ENCODE data around the gene NKX2-4. TPM values are rescaled to one million over a fixed set of nuclear protein-coding genes. Genes with fewer than 3 reads are reported as not detected.

The NKX2-4 gene
- polyA plus RNA-seq, 1 of the 3 experiments (the other 2 are of a cell fraction), result not detected

GRCh38 chr20:21386111-21386510 is 11.2 kb downstream of the NKX2-4 start:
- peaks cover 63 to 88% of the 10 kb centered on the region in 2 experiments for H3K36me3 ChIP-seq (replicated peaks in 1 of 2; ENCODE audit: control insufficient read depth in 1 of 2, insufficient read depth in 2 of 2, low read length in 1 of 2)
- no peak overlapping the region for H3K4me3 ChIP-seq (ENCODE audit: low read depth in 2 of 2, low read length in 1 of 2)
- no peak for DNase-seq
- no peak overlapping the region for H3K4me2 ChIP-seq
- H4K20me1 ChIP-seq (ENCODE audit: insufficient read depth), result no peaks in the 10 kb centered on the region
- peaks cover 7% of the 10 kb centered on the region for H3F3A ChIP-seq (replicated peaks; ENCODE audit: insufficient read depth)
- 95% methylated on average over 5 of the region's 5 CpGs for WGBS (ENCODE audit: low lambda C conversion rate)
- CTCF ChIA-PET, result no interaction called here
- H3K9me3 ChIP-seq, result no peaks in the 10 kb centered on the region
- no peaks in the 10 kb centered on the region for H3K4me1 ChIP-seq (ENCODE audit: control insufficient read depth in 1 of 2, insufficient read depth in 2 of 2, low read depth in 1 of 2, low read length in 1 of 2)
- POLR2A ChIA-PET, result no interaction called here
- H3K79me2 ChIP-seq (ENCODE audit: insufficient read depth), result no peaks in the 10 kb centered on the region
- no peak overlapping the region for H3K27ac ChIP-seq (ENCODE audit: low read depth in 2 of 2, low read length in 1 of 2)
- no peaks in the 10 kb centered on the region for H3K27me3 ChIP-seq (ENCODE audit: insufficient read depth)
- H2AFZ ChIP-seq (ENCODE audit: low read depth), result no peak overlapping the region
- H3K9ac ChIP-seq, result no peak overlapping the region
- TF ChIP-seq RFX5 (IDR thresholded peaks at IDR 0.05; ENCODE audit: low read length), result no peak
- no peak for TF ChIP-seq PBX3 (IDR thresholded peaks at IDR 0.05)
- TF ChIP-seq RXRA (IDR thresholded peaks at IDR 0.05; ENCODE audit: borderline replicate concordance, low read depth), result no peak
- no peak for TF ChIP-seq GATA2 (CRISPR knock-in tag; IDR thresholded peaks at IDR 0.05)
- no peak for TF ChIP-seq FOXM1 (IDR thresholded peaks at IDR 0.05; ENCODE audit: low read depth)
- TF ChIP-seq ZBTB33 (IDR thresholded peaks at IDR 0.05; ENCODE audit: borderline replicate concordance, low read depth), result no peak
- TF ChIP-seq CHD2 (IDR thresholded peaks at IDR 0.05; ENCODE audit: low read length, partially characterized antibody), result no peak
- no peak for TF ChIP-seq TEAD4 (IDR thresholded peaks at IDR 0.05; ENCODE audit: borderline replicate concordance, insufficient read depth)
- no peak for TF ChIP-seq JUND (IDR thresholded peaks at IDR 0.05)
- TF ChIP-seq ELF1 (IDR thresholded peaks at IDR 0.05), result no peak
- no peak for TF ChIP-seq MAX (IDR thresholded peaks at IDR 0.05; ENCODE audit: low read depth)
- no peak for TF ChIP-seq FOXJ3 (CRISPR knock-in tag; IDR thresholded peaks at IDR 0.05)
- no peak for TF ChIP-seq MXI1 (IDR thresholded peaks at IDR 0.05; ENCODE audit: low read depth, low read length)
- TF ChIP-seq, protein P1, sequence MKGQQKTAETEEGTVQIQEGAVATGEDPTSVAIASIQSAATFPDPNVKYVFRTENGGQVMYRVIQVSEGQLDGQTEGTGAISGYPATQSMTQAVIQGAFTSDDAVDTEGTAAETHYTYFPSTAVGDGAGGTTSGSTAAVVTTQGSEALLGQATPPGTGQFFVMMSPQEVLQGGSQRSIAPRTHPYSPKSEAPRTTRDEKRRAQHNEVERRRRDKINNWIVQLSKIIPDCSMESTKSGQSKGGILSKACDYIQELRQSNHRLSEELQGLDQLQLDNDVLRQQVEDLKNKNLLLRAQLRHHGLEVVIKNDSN (IDR thresholded peaks at IDR 0.05; ENCODE audit: borderline replicate concordance, low read depth), result no peak
- no peak for TF ChIP-seq IRF3 (IDR thresholded peaks at IDR 0.05; ENCODE audit: low read depth, low read length)
- no peak for TF ChIP-seq SIN3A (IDR thresholded peaks at IDR 0.05; ENCODE audit: borderline replicate concordance, low read depth, low read length)
- no peak for TF ChIP-seq POLR2AphosphoS5 (IDR thresholded peaks at IDR 0.05; ENCODE audit: low read depth, low read length)
- no peak for TF ChIP-seq RCOR1 (IDR thresholded peaks at IDR 0.05; ENCODE audit: low read length)
- no peaks in the 10 kb centered on the region for H3K9me2 ChIP-seq
